Muscle layer of colon (tissue), 2 donors: ENCODE measurements around the gene COX19.
"Not testable (repeated sequence)": the region's sequence is repeated elsewhere in the genome, so short reads cannot be mapped to it uniquely, and the experiment has no call there.

ENCODE experiments used
- H3K27ac ChIP-seq: one replicate; pipeline ENCODE4 v1.7.0; 2013; ENCODE audit warnings: low read depth, mild to moderate bottlenecking, low read length, moderate library complexity
- H3K27me3 ChIP-seq, 2 donors: one replicate each; pipeline ENCODE4 v1.7.0; 2013; ENCODE audit warnings: low read length in 2 of 2, mild to moderate bottlenecking in 2 of 2; ENCODE audit not compliant: insufficient read depth in 2 of 2, control insufficient read depth in 1 of 2
- H3K36me3 ChIP-seq: one replicate; pipeline ENCODE4 v1.7.0; 2013; ENCODE audit warnings: mild to moderate bottlenecking, low read length; ENCODE audit not compliant: insufficient read depth
- H3K4me1 ChIP-seq: one replicate; pipeline ENCODE4 v1.7.0; 2013; ENCODE audit warnings: mild to moderate bottlenecking, low read length; ENCODE audit not compliant: insufficient read depth
- H3K4me3 ChIP-seq, 2 donors: one replicate each; pipeline ENCODE4 v1.7.0; 2013; ENCODE audit warnings: low read length in 2 of 2, low read depth in 1 of 2, mild to moderate bottlenecking in 1 of 2, moderate library complexity in 1 of 2
- H3K9ac ChIP-seq: one replicate; pipeline ENCODE4 v1.7.0; 2013; ENCODE audit warnings: low read length
- H3K9me3 ChIP-seq: one replicate; pipeline ENCODE4 v1.7.0; 2013; ENCODE audit warnings: mild to moderate bottlenecking, low read length
- donor health status: abdominal sarcoma.
- donor health status: Adenocarcinoma of cecum.

The COX19 gene

DNA sequence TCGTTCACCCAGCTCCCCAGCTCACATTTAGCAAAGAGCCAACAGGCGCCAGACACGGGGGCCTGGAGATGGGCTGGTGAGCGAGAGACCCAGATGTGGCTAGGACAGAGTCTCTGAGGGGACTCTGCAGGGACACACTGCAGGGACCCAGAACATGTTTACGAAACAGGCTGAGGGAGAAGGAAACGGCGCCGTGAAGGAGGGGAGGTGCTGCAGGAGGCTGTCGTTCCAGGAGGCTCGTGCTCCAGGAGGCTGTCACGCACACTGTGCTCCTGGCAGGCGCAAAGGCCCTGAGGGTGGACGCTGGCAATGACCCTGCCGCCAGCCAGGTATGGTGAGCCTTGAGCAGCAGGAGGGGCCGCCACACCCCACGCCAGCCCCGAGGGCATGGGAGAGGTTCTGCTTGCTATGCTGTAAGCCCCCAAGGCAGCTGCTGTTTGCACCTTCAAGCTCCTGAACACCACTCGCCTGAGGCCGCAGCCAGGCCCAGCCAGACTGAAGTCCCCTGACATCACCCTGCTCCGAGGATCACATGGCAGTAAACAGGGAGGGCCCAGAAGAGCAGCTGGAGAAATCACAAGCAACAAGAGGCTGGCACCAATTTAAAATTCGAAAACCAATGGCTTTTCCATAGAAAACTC, 48.2 kb downstream of the COX19 start:
- peaks cover 16% of the 10 kb centered on the region for H3K4me1 ChIP-seq
- H3K9ac ChIP-seq: no peak overlapping the region
- H3K27ac ChIP-seq: no peak overlapping the region
- no peaks in the 10 kb centered on the region for H3K36me3 ChIP-seq
- H3K27me3 ChIP-seq: no peaks in the 10 kb centered on the region
- no peak overlapping the region for H3K4me3 ChIP-seq
- no peaks in the 10 kb centered on the region for H3K9me3 ChIP-seq

- Histone ChIP-seq H3K27ac (no peak overlapping the region), H3K9ac (no peak overlapping the region), H3K4me1 (peaks cover 16% of the 10 kb centered on the region), H3K27me3 (no peaks in the 10 kb centered on the region), H3K4me3 (no peak overlapping the region), H3K9me3 (no peaks in the 10 kb centered on the region), H3K36me3 (no peaks in the 10 kb centered on the region)
Measured at GRCh38 chr7:926061-927030, 49.0 kb downstream of the COX19 start.

DNA sequence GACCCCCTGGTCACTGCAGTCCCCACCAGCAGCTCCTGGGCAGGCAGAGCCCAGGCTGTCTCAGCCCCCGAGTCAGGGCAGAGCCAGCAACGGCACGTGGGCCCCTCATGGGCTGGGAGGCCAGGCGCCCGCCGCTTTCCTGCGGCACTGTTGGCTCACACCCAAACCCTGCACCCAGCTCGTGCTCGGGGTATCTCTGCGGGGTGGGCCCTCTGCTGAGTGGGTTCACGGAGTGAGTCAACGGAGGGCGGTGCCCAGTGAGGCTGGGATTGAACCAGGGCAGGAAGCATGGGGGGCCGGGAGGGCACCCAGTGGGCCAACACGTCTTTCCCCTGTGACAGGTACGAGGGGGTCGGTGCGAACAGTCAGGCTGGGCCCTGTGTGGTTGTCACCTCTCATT, 49.7 kb downstream of the COX19 start:
- no peaks in the 10 kb centered on the region for H3K27me3 ChIP-seq
- H3K36me3 ChIP-seq: no peaks in the 10 kb centered on the region
- H3K27ac ChIP-seq: no peak overlapping the region
- H3K4me3 ChIP-seq: no peak overlapping the region
- peaks cover 16% of the 10 kb centered on the region for H3K4me1 ChIP-seq
- H3K9ac ChIP-seq: no peak overlapping the region
- H3K9me3 ChIP-seq: no peaks in the 10 kb centered on the region

- H3K4me1 ChIP-seq: peaks cover 16% of the 10 kb centered on the region
- no peaks in the 10 kb centered on the region for H3K27me3 ChIP-seq
- no peak overlapping the region for H3K4me3 ChIP-seq
- no peaks in the 10 kb centered on the region for H3K9me3 ChIP-seq
- no peak overlapping the region for H3K27ac ChIP-seq
- no peak overlapping the region for H3K9ac ChIP-seq
- no peaks in the 10 kb centered on the region for H3K36me3 ChIP-seq
Measured at GRCh38 chr7:924541-925231, 50.7 kb downstream of the COX19 start.

- not testable (repeated sequence) for H3K9me3 ChIP-seq, H3K27ac ChIP-seq, H3K4me3 ChIP-seq, H3K9ac ChIP-seq, H3K27me3 ChIP-seq, H3K36me3 ChIP-seq
- H3K4me1 ChIP-seq: peaks cover 16% of the 10 kb centered on the region
Measured at GRCh38 chr7:924042-924441, 51.3 kb downstream of the COX19 start.

DNA sequence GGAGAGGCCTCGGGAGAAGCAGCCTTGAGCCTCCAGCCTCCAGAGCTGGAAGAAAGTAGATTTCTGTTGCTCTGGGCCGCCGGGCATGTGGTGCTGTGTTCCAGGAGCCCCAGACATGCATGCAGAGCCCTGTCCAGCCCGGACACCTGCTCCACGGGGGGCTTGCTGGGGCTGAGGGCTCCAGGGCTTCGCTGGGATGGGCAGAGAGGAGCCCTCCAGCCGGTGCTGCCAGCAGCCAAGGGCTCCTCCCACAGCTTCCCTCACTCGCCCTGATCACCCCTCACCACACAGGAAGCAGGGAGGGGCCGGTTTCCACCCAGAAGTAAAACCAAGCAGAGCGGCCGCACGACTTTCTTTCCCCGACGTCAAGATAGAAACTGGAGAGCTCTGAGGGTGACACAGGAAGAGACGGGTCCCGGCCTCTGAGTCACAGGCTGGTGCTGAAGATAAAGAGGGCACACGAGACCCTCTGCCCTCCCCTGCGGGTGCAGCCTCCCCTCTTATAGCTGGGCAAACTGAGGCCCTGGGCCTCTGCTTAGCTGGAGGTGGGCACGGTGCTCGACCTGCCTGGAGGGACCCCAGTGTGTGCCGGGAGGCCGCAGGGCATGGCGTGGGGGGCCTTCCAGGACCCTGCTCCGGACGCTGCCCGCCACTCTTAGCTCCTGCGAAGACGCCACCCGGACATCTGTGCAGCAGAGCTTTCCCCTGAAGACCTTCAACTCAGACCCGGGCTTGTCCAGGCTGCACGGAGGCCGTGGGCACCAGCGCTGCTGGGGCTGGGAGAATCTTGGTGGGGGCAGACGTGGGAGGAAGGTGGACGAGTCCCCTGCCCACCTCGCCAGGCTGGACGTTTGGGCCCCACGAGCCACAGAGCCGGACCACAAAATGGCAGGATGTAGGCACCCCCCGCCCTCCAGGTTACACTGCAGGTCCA, 52.0 kb downstream of the COX19 start:
- peaks cover 10% of the 10 kb centered on the region for H3K4me1 ChIP-seq
- H3K36me3 ChIP-seq: no peaks in the 10 kb centered on the region
- no peak overlapping the region for H3K9ac ChIP-seq
- H3K4me3 ChIP-seq: no peak overlapping the region
- no peak overlapping the region for H3K27ac ChIP-seq
- H3K27me3 ChIP-seq: no peaks in the 10 kb centered on the region
- H3K9me3 ChIP-seq: no peaks in the 10 kb centered on the region

- H3K4me1 ChIP-seq: peaks cover 8% of the 10 kb centered on the region
- H3K9me3 ChIP-seq: no peaks in the 10 kb centered on the region
- H3K9ac ChIP-seq: no peak overlapping the region
- no peaks in the 10 kb centered on the region for H3K36me3 ChIP-seq
- H3K27me3 ChIP-seq: no peaks in the 10 kb centered on the region
- no peak overlapping the region for H3K27ac ChIP-seq
- H3K4me3 ChIP-seq: no peak overlapping the region
Measured at GRCh38 chr7:922334-923107, 52.8 kb downstream of the COX19 start.

- Histone ChIP-seq H3K4me1 (peaks cover 8% of the 10 kb centered on the region), H3K9ac (no peak overlapping the region), H3K4me3 (no peak overlapping the region), H3K27ac (no peak overlapping the region), H3K27me3 (no peaks in the 10 kb centered on the region), H3K36me3 (no peaks in the 10 kb centered on the region), H3K9me3 (no peaks in the 10 kb centered on the region)
Measured at GRCh38 chr7:921581-922333, 53.6 kb downstream of the COX19 start.

DNA sequence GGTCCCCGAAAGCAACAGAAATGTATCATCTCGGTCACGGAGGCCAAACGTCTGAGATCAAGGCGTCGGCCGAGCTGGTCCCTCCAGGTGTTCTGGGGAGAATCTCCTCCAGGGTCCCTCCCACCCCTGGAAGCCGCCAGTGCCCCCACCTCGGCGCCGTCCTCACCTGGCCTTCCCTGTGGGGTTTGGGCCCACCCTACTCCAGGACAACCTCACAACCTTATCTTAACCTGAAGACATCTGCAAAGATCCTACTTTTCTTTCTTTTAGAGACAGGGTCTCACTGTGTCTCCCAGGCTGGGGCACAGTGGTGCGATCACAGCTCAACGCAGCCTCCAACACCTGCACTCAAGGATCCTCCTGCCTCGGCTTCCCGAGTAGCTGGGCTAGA, 54.3 kb downstream of the COX19 start:
- Histone ChIP-seq H3K4me1 (peaks cover 13% of the 10 kb centered on the region), H3K27ac (no peak overlapping the region), H3K9ac (no peak overlapping the region)

More for the DNA sequence above, 54.3 kb downstream of the COX19 start:
- Histone ChIP-seq H3K4me3 (no peak overlapping the region), H3K36me3 (no peaks in the 10 kb centered on the region), H3K27me3 (no peaks in the 10 kb centered on the region), H3K9me3 (no peaks in the 10 kb centered on the region)
